Fibroblast of villous mesenchyme (primary cell): Measurements from ENCODE around the gene CD28. TPM values are rescaled to one million over a fixed set of nuclear protein-coding genes. Genes with fewer than 3 reads are reported as not detected.

Source experiments
- DNase-seq: peaks from one replicate; pipeline ENCODE4 v3.0.0-alpha.2; 2010; ENCODE audit warnings: low read depth
- H3K4me3 ChIP-seq: 2 replicates; pipeline ENCODE4 v1.5.1; 2011; ENCODE audit warnings: low read depth, mild to moderate bottlenecking, low read length
- total RNA-seq: library from RNA; depleted of rRNA; stranded (reverse); fragments of >200 nt; gene quantifications from 2 replicates; pipeline ENCODE4 v1.2.3, GENCODE V29; 2012
- TF ChIP-seq, protein P1 (sequence below): IDR thresholded peaks from 2 replicates; pipeline ENCODE4 v1.5.1; 2012; ENCODE audit warnings: low read depth, mild to moderate bottlenecking, low read length; ENCODE audit not compliant: insufficient read depth

The CD28 gene
- total RNA-seq, 1 donor, result not detected

GRCh38 chr2:203711399-203711798, 5.0 kb downstream of the CD28 start:
- DNase-seq, result no peak

GRCh38 chr2:203713381-203713780, 6.9 kb downstream of the CD28 start:
- TF ChIP-seq, protein P1, sequence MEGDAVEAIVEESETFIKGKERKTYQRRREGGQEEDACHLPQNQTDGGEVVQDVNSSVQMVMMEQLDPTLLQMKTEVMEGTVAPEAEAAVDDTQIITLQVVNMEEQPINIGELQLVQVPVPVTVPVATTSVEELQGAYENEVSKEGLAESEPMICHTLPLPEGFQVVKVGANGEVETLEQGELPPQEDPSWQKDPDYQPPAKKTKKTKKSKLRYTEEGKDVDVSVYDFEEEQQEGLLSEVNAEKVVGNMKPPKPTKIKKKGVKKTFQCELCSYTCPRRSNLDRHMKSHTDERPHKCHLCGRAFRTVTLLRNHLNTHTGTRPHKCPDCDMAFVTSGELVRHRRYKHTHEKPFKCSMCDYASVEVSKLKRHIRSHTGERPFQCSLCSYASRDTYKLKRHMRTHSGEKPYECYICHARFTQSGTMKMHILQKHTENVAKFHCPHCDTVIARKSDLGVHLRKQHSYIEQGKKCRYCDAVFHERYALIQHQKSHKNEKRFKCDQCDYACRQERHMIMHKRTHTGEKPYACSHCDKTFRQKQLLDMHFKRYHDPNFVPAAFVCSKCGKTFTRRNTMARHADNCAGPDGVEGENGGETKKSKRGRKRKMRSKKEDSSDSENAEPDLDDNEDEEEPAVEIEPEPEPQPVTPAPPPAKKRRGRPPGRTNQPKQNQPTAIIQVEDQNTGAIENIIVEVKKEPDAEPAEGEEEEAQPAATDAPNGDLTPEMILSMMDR, result no peak

More at GRCh38 chr2:203711399-203711798, 5.0 kb downstream of the CD28 start:
- H3K4me3 ChIP-seq, result no peak overlapping the region
- TF ChIP-seq, protein P1, result no peak

DNA sequence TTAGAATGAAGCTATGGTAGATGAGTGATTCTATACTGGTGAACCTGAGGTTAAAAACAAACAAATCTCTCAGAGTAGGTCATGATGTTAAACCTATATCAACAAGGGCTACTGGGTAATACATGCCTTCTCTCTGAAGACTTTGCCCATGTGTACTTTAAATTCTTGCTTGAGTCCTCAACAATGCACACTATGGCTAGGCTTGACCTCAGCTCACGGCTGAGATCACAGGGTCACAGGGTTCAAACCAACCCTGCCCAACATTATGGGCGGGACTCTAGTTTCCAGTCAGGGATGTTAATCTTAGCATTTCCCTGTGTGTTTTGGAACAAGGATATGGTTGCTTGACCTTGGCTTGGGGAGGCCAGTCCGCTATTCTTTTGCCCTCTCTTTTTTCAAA, 7.7 kb downstream of the CD28 start:
- DNase-seq, result no peak
- TF ChIP-seq, protein P1, result no peak
- no peak overlapping the region for H3K4me3 ChIP-seq

More at GRCh38 chr2:203713381-203713780, 6.9 kb downstream of the CD28 start:
- no peak overlapping the region for H3K4me3 ChIP-seq
- DNase-seq, result no peak

DNA sequence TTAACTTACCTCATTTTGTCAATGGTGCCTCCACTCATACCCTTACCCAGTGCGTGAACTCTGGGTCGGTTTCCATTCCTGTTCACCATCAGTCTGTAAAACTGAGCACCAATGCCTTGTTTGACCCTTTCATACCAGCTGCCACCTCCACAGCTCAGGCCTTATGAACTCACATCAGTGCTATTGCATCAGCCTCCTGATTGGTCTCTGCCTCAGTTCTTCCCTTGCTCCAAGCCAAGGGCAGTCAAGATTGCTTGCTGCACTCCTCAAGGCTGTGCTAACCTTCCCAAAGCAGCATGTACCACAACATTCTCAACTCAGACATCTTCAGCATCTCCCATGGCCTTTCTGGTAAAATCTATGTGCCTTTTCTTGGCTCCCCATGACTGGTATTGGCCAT, 9.3 kb downstream of the CD28 start:
- DNase-seq, result no peak
- TF ChIP-seq, protein P1, result no peak
- H3K4me3 ChIP-seq, result no peak overlapping the region

DNA sequence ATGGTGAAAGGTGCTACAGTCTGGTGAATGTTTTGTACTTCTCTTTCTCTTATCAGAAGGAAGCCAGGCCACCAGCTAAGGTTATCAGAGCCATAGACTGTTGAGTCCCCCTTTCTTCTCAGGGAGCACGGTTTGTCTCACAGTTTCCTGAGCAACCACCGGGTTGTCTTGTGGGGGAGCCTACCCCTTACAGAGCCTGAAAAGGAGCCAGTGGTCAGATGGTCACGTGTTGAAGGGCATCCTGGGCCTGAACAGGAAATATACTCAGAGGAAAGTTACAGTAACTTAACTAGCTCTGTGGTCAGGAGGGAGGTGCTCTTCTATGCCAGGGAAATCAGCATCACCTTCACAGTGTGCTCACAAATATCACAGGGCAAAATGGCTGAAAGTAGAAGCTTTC, 11.6 kb downstream of the CD28 start:
- TF ChIP-seq, protein P1, result no peak
- DNase-seq, result no peak

DNA sequence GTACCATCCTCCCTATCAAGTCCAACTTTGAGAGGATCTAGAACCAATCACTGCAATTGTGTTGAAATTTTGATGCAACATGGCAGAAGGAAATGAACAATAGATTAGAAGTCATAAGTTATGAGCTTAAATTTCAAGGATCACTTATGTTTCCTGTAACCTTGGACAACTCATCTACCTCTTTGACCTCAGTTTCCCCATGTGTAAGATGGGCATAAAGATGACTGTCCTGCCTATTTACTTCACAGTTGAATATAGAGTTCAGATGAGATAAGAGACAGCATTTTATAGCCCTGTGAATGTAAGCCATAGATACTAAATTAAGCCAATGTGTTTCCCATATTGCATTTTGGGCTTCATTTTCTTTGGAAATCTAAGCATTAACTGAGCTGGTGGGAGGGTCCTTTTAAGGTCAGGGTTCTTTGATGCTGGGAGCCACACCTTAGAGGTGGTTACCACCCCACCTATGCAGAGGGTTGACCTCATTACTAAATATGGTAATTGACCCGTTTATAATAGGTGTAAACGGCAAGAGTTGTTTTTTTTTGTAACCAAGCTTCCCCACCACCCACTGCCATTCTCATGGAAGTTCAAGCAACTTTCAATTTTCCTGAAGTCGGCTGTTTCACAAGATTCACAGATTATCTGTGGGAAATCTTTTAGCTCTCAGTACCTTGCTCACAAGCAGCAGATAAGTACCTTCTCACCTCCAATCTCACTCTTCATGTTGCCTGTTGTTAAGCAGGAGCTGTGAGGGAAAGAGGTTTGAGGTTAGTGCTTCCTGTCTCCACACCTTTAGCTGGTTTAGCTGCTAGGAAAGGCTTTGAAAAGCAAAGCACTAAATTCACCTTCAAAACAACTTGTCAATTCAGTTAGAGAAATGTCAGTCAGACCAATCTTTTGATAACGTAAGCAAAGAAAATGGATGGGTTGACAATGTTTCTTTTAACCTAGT, 13.3 kb downstream of the CD28 start:
- no peak for DNase-seq
- TF ChIP-seq, protein P1, result no peak
- no peak overlapping the region for H3K4me3 ChIP-seq

More for the DNA sequence above, 11.6 kb downstream of the CD28 start:
- H3K4me3 ChIP-seq, result no peak overlapping the region
